Stimulated activated naive CD4-positive, alpha-beta T cell (primary cell): ENCODE results near the gene ASIC2.

Source experiments
- DNase-seq, 6 experiments: peaks; one replicate each; lab custom pipeline; 2025; lab: John Stamatoyannopoulos, UW

ASIC2 gene

GRCh38 chr17:33204156-33204555 lies 88.9 kb downstream of the ASIC2 start:
- no peak for DNase-seq

GRCh38 chr17:33202796-33203495 lies 90.1 kb downstream of the ASIC2 start:
- no peak for DNase-seq

- DNase-seq: no peak
Observed at GRCh38 chr17:33202021-33202420, 91.1 kb downstream of the ASIC2 start.

- DNase-seq: no peak
Observed at GRCh38 chr17:33201283-33201682, 91.8 kb downstream of the ASIC2 start.

GRCh38 chr17:33200587-33200986 lies 92.5 kb downstream of the ASIC2 start:
- no peak for DNase-seq

GRCh38 chr17:33199571-33200510 lies 93.3 kb downstream of the ASIC2 start:
- no peak for DNase-seq

GRCh38 chr17:33198954-33199353 lies 94.1 kb downstream of the ASIC2 start:
- DNase-seq: no peak

GRCh38 chr17:33197342-33197741 lies 95.8 kb downstream of the ASIC2 start:
- no peak for DNase-seq

DNA sequence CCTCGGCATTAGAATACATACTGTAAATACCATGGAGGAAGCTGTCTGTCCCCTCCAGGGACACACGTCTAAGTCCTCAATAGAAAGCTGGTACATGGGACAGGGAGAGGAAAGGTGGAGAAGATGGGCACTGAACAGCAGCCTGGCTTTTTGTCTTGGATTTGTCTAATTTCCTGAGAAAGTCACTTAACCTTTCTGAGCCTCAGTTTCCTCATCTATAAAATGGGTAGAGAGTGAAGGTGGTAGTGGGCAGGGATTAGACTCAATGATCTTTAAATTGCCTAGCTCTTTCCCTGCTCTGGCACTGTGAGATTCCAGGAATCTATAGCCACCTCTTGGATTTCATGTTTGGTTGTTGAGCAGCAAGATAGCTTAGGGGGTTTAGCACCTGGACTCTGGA lies 96.2 kb downstream of the ASIC2 start:
- DNase-seq: no peak

- DNase-seq: no peak
Observed at GRCh38 chr17:33192951-33193911, 99.9 kb downstream of the ASIC2 start.

GRCh38 chr17:33183487-33184026 lies 109.5 kb downstream of the ASIC2 start:
- DNase-seq: no peak

DNA sequence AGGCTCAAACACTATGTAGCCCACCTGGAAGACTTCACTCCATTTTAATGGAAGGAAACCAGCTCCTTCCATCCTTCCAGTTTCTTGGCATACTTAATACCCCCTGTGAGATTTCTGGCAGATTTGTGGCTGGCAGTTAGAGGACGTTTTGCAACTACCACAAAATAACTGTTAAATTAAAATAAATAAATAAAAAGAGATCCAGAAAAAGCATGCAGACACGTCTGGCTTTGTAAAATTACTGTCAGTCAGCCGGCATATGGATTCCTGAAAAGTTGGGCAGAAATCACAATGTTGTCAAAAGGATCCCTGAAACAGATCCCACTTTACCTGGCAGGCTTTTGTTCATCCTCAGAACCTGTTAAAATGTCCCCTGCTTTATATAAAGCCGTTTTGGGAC lies 113.9 kb downstream of the ASIC2 start:
- no peak for DNase-seq

- no peak for DNase-seq
Observed at GRCh38 chr17:33178681-33179080, 114.4 kb downstream of the ASIC2 start.

GRCh38 chr17:33175562-33175961 lies 117.5 kb downstream of the ASIC2 start:
- no peak for DNase-seq

DNA sequence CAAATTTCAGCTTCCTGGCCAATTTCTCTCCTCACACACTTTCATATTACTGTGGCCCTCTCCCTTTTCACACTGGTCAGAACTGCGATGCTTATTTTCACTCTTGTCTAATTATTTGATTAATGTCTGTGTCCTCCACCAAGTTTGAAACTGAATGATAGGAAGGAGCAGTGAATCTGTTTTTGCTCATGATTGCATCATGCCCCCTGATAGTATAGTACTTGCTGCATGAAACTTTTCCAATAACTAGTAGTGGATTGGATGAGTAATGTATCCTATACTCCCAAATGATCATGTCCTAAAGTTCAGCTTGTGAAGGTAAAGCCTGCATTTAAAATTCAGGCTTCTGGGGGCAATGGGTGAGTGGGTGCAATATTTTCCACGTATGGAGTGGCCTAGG lies 121.2 kb downstream of the ASIC2 start:
- DNase-seq: no peak

GRCh38 chr17:33169580-33170285 lies 123.4 kb downstream of the ASIC2 start:
- DNase-seq: no peak

DNA sequence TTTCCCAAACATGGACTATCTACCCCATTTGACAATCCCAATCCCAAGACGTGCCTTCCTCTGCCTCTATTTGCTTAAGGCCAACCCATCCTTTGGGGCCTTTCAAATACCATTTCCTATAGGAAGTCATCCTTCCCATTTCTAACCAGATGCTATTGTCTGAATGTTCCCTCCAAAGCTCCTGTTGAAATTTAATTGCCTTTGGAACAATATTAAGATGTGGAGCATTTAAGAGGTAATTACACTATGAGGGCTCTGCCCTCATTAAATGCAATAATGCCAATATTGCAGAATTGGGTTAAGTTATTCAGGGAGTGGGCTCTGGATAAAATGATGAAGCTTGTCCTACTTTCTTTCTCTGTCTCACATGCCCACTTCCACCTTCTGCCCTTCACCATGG lies 125.4 kb downstream of the ASIC2 start:
- DNase-seq: no peak

DNA sequence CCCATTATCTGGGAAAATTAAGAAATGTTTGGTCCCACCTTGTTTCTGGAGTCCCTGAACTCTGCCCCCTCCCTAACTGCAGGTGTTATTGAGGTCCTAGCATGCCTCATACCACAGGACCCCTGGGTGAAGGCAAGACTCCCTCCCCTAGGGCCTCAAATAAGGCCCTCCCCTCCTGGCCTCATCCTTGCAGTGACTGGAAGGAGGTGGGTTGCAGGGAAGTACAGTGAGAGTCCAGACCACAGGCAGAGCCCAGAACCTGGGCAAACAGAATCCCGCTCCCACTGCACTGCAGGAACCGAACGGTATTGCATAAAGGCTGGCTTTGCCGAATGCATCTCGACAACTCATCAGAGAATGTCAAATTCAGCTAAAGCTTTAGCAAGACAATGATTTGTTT lies 126.6 kb downstream of the ASIC2 start:
- DNase-seq: no peak

DNA sequence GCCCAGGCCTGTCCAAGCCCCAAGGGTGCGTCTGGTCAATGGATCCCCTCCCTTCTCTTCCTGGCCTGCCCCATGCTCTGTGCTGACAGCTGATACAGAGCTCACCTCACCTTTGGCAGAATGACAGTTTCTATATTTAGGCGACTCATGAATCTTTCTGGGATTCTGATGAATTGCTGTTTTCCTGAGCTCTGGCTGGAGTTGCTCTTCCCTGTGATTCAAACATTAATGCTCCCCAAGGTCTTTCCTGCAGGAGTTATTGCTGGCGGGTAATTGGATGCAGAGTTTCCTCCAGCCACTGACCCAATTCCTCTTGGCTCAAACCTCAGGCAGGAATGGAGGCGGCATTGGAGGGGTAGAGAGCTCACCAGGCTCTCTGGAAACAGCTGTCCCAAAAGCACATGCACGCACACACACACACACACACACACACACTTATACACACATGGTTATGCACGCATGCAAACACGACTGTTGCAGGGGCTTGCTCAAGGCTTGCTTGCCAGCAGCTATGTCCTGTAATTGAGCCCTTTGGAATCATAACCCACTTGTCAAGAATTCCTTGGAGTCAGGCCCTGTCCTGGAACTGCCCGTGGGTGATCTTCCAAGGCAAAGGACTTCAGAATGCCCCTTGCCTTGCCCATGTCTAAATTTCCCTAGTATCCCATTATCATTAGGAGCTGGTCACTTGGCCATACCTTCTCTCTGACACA lies 128.8 kb downstream of the ASIC2 start:
- DNase-seq: no peak

DNA sequence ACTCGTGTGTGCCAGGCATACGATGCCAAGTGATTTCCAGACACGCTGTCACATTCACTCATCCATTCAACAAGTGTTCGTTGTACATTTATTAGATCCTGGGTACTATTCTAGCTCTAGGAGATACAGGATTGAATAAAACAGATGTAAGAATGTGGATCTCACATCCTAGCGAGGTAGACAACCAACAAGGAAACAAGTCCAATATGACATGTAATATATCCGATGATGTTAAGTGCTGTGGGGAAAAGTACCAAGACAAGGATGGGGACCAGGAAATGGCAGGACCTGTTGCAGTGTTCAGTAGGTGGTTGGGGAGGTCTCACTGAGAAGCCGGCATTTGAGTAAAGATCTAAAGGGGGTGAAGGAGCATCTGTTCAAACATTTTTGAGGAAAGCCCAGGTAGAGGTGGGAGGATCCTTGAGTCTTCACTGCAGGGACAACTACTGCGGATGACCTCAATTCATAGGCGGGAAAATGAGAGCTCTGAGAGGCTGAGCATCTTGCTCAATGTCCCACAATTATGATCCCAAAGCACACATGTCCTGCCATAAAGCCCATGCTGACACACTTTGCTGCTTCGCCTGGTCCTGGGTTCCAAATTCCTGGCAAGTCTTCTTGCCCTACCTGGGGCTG lies 129.4 kb downstream of the ASIC2 start:
- no peak for DNase-seq
